Fibroblast of peridontal ligament (primary cell): ENCODE measurements around the gene BEX3.
"Not testable (repeated sequence)": the region's sequence is repeated elsewhere in the genome, so short reads cannot be mapped to it uniquely, and the experiment has no call there.

Experiments
- DNase-seq: peaks from one replicate; pipeline ENCODE4 v3.0.0-alpha.2; 2010; ENCODE audit errors: extremely low read depth

The BEX3 gene

DNA sequence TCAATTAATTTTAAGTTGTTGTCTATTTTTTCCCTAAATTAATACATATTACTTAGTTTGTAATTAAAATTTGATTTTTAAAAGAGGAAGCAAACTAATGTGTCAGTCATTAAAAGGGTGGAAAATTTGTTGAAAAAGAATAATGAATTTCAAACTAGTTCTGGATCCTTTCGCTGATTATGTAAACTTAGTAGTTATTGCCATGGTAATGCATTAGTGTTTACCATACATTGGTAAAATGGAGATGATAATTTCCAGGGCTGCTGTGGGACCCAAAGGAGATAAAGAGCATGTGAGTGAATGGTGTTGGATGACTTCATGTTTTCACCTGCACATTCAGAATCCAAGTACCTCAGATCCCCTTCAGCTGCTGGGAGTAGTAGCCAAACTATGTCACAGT, 6.5 kb downstream of the BEX3 start:
- no peak for DNase-seq

DNA sequence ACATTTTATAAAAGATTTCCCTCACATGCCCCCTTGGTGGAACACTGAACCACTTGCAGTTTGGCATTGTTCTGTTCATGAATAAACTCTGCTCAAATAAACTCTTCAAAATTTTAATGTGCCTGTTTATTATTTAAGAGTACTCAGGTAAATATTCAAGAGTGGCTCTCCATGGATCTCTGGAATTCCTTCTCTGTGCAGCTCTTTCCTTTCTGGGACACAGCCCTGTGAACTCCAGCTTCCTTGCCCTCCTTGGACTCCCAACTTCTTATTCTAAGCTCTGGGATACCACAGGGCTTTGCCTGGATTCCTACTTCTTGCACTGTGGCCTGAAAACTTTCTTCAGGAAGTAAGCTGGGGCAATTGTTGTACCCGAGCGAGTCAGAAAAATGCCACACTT, 8.3 kb downstream of the BEX3 start:
- DNase-seq = no peak

DNA sequence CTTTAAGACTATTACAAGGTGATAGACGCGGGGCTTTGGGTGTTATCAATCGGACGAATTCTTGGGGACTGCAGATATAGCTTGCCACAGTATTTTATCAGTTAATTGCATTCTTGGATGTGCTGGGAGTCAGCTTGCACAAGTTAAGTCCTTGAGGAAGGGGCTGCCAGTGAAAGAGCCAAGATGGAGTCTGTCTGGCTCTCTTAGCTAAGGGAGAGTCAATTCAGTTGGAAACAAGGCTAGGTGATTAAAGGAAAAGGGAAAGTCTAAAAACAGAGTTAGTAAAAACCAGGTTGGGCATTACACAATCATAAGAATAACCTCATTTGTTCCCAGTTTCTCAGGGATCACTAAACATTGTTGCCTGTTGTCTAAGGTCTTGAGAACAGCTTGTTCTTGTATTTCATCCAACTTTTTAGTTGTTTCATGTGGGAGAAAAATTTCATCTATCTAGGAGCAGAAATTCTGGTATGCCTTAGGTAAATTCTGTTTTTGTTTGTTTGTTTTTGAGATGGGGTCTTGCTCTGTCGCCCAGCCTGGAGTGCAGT, 9.0 kb downstream of the BEX3 start:
- DNase-seq = not testable (repeated sequence)

DNA sequence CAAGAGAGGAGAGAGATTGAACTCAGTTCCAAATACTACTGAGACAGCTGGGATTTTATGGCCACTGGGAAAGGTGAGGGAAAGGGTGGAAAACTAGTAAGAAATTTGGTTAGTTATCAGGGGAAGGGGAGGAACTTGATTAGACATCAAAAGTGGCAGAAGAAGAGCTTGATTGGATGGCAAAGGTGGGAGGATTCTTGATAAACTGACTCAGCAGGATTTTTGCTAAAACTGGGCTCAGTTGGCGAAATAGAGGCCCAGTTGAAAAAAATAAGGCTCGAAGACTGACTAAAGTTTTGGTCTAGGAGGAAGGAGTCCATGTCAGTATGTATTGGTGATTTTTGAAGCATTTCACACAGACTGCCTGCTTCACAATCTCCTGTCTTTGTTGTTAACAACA, 10.0 kb downstream of the BEX3 start:
- no peak for DNase-seq

DNA sequence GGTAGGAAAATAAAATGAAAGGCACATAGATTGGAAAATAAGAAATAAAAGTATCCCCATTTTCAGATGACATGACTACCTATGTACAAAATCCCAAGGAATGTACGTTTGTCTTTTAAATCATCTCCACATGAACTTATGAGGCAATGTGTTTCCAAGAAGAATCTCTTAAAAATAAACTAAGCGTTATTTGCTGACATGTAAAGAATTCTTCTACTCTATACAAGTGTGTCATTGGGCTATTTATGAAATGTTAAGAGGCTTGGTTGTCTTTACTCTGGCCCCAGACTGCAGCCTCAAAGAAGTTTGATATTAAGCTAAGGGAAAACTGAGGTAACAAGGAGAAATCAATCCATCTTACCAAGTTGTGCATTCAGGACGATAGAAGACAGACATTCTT, 17.1 kb downstream of the BEX3 start:
- no peak for DNase-seq

DNA sequence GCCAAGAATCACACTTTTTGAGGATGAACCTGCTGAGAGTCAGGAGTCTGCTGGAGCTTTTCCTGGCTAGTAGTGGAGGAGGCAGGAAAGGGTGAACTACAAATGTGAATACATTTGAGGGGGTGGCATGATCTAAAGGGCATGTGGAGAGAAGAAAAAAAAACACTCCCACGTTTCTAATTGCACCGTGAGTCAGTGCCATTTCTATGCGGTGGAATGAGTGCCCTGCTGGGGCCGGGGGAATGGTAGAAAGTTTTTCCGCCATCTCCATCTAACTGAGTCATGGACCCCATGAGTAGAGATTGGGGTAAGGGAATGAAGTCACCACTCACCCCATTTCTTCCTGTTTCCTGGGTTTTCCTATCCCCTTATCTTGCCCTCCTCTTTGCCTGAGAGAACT, 19.8 kb downstream of the BEX3 start:
- DNase-seq = peak; percentile 53

DNA sequence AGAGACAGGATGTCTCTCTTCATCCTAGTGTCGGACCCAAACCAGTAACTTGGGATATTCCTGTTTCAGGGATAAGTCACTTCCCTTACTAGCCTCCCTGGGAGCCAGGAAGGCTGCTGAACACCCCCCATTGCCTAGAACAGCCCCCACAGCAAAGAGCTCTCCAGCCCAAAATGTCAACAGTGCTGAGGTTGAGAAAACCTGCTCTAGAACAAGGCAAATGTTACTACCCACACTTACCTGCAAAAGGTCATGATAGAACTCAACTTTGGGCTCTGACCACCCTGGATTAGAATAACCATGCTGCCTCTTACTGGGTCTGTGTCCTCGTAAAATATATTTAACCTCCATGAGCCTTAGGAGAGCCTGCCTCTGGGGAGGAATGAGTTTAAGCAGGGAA, 20.3 kb downstream of the BEX3 start:
- DNase-seq = no peak

DNA sequence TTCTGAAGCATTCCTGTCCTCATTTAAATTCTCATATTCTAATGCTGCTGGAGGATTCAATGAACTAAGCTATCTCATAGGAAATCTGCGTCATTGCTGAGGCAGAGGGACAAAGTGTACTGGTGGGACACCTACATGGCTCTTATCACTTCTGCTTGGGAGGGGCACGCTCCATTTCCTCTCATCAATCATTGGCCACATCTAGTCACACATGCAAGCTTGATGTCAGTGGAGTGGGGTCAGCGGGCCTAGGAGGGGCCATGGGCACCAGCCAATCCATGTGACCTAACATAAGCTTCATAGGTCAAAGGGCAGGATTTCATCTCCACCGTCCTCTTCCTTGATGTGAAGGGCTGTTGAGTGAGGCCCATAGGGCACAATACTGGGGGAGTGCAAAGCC, 21.4 kb downstream of the BEX3 start:
- DNase-seq = no peak

DNA sequence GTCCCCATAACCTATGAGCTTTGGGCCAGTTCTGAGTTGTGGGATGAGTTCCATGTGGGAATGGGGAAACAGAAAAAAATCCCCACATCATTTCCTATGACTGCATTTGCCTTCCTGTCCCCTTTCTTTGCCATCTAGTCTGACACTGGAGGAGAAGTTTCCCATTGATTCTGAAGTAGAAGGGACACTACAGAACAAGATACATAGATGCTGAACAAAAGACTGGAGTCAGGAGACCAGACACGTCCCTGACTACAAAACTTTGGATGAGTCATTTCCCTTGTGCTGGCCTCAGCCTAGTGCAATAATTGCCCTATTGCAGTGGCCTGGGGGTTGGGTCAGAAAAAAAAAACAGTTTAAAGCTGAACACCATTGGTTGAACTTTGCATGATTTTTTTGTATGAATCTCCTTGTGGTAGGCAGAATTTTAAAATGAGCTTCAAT, 22.1 kb downstream of the BEX3 start:
- DNase-seq = peak; percentile 85

DNA sequence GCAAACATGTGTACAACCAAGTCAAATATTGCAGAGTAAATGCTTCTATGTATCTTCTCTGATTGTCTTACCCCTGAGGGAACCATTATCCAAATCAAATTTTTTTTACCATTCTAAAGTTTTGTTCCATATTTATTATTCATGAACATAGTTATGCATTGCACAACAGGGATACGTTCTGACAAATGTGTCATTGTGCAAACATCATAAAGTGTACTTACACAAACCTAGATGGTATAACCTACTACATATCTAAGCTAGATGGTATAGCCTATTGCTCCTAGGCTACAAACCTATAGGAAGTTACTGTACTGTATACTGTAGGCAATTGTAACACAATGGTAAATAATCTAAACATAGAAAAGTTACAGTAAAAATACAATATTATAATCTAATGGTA, 23.4 kb downstream of the BEX3 start:
- DNase-seq = peak; percentile 9

DNA sequence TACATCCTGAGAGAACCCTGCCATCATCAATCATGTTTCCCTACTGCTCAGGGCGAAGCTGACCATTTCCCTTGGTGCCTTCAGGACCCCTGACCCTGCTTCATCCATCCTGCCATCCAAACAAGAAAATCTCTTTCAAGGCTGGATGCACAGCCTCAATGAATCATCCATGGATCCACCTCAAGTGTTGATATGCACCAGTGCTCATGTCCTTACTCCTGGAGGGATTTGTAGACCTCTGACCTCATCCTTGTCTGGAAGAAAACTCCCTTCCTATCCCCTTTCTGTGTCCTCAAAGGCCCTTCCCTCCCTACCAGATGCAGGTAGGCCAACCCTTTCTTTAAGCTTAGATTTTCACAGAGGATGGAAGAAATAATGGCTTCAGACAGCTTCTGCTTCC, 24.6 kb downstream of the BEX3 start:
- DNase-seq = no peak

DNA sequence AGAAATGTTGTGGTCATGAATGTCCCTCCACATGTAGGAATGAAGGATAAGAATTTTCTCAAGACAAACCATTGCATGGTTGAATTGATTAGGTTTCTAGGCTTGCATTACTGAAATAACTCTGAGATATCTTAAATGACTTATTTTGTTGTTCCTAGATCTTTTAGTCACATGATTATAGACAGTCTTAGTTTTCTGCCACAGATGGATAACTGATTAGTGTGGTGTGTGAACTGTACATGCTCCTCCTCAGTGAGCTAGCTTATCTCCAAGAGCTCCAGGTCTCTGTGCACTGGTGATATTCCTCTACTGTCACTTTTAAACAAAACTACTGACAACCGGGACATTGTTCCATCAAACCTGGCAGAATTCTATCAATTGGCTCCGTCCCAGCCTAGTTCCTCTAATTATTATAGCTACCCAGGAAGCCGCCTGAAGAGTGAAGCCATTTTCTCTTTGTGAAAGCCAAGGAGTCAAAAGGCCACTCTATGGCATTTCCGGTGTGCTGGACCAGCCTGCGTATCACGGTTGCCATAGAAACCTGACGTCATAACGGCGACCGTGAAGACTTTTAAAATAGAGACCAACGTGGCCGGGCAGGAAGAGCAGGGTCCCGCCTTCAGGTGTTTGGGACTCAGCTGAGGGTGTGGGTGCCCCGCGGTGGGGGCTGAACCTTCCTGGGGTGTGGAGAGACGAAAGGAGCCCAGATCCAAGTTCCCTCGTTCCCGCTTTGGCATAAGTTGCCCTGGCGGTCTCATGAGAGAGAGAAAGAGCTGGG, 28.1 kb downstream of the BEX3 start:
- peak; percentile 90 for DNase-seq

DNA sequence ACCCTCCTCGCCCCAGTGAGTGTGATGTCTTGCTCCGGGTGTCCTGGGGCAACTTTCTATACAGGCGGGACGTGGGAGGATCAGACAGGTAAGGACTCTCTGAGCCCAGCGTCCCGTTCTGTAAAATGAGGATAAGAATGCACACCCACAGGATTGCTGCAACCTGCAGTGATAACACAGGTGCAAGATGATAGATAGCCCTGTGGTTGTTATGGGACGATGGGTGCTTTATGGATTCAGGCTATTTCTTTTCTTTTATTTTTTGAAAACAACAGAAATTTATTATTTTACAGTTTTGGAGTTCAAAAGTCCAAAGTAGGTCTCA, 28.6 kb downstream of the BEX3 start:
- no peak for DNase-seq

DNA sequence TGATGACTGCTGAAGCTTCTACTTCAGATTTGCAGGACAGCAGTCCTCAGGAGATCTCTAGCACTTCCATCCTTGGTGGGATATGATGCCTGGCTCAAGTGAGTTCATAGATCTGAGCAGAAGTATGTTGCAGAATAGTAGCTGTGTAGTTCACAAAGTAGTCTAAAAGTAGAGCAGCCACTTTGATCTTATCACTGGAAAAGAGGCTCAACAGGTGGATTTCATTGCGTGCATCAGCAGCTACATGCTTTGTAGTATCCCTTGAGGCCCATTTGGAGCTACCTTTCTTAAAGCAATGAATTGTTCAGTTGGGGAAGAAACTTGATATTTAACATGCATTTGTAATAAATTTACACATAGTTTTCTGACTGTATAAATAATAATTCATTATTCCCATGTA, 29.9 kb downstream of the BEX3 start:
- DNase-seq = no peak

DNA sequence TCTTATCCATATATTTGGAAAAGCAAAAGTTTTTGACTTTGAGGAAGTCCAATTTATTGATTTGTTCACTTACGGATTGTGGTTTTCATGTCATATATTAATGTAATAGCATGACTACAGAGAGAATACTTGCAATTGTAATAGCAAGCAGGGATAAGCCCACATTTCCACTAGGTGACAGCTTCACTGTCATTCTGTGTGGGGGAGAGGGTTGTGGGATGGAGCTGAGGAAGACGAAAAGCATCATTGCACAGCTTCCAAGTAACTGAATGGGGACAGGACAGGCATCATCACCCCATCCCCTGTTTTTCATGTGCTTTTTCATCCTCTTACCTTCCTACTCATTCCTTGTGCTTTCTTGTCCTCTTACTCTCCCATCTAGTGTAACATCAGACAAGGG, 31.4 kb downstream of the BEX3 start:
- no peak for DNase-seq

DNA sequence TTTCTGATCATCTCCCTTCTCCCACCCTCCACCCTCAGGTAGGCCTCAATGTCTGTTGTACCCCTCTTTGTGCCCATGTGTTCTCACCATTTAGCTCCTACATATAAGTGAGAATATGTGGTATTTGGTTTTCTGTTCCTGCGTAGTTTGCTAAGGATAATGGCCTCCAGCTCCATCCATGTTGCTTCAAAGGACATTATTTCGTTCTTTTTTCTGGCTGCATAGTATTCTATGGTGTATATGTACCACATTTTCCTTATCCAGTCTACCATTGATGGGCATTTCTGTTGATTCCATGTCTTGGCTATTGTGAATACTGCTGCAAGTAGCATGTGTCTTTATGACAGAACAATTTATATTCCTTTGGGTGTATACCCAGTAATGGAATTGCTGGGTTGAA, 35.4 kb downstream of the BEX3 start:
- DNase-seq = not testable (repeated sequence)

DNA sequence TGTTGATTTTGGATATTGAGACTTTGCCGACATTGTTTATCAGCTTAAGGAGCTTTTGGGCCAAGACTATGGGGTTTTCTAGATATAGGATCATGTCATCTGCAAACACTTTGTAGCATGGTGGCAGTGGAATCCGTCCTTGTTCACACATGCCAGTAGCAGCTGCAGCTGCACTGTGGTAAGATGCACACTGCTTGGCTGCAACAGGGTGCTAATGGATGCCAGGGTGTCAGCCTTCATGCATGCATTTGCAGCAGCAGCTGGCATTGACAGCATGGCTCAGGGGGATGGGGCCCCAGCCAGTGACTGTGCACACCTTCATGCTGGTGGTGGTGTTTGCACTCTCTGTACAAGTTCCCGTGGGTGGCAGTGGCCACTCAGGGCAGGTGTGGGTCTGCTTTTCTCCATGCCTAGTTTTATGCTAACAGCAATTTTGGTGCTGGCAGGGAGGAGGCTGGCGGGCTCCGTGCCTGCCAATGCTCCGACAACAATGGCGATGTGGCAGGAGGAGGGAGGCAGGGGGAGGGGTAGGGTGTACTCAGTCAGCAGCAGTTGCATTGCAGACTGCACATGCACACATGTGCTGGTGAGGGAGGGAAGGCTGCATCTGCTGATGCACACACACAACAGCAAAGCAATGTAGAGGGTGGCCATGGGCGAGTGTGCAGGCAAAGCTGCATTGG, 37.5 kb downstream of the BEX3 start:
- DNase-seq = no peak

DNA sequence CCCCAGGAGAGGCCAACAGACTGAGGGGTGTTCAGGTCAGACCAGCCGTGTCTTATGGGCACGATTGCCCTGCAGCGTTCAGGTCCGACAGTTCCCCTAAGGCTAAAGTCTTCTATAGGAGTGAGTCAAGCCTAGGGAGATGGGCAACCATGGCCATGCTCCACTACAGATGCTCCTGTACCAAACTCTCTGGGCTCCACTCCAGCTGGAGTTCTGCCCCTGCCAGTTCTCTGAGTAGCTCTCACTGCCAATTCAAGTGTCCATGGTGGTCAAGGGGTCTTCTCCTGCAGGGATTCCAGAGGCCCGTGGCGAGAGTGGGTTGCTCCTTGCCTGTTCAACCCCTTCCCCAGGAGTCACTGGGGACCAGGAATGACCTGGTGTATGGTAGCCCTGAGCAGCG, 38.2 kb downstream of the BEX3 start:
- no peak for DNase-seq

DNA sequence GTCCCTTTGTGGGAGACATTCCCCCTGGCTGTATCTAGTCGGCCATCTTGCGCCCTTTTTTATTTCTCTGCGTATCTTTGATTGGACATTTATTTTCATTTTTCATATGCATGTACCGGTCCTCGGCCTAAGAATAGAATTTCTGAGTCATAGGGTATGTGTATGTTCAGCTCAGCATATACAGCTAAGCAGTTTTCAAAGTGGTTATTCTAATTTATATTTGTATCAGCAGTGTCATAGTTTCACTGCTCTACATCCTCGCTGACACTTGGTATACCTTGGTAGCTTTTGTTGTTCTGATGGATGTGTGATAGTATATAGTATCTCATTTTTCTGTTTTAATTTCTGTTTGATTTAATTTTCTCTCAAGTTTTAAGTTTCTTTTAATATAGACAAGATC, 38.7 kb downstream of the BEX3 start:
- no peak for DNase-seq

DNA sequence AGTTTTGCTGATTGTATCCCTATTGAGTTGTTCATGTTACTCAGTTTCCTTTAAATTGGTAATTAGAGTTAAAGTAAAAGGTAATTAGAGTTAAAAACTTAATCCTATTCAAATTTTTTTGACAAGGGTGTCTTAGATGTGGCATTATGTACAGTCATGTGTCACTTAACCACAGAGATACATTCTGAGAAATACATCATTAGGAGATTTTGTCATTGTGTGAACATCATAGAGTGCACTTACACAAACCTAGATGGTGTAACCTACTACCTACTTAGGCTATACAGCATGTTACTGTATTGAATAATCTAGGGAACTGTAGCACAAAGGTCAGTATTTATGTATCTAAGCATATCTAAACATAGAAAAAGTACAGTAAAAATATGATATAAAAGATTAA, 39.2 kb downstream of the BEX3 start:
- DNase-seq = no peak

DNA sequence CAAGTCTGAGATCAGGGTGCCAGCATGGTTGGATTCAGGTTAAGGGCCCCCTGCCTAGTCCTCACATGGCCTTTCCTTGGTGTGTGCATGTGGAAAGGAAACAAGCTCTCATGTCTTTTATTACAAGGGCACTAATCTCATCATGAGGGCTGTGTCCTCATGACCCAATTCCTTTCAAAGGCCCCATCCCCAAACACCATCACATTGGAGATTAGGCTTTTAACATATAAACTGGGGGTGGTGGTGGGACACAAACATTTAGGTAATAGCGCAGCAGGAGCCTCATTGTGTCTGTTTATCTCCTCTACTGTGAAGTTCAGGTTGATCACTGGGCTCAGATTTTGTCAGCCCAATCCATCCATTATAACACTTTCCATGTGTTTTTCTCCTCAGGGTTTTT, 41.0 kb downstream of the BEX3 start:
- no peak for DNase-seq

DNA sequence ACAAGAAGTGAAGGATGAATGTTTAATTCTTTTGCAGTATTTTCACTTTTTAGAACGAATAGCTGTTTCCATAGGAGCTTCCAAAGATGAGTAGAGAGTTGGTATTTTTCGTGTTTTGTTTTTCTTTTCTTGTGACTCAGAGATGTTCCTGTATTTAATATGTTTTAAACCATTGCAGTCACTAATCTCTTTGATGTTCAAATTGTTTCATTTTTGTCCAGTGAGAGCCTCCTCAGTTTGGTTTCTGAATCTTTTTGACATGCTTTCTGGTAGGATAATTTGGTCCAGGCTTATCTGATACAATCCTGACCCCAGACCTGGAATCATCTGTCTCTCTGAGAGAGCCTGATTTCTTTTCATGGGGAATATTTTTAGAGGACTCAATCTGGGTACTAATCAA, 41.6 kb downstream of the BEX3 start:
- peak; percentile 25 for DNase-seq

DNA sequence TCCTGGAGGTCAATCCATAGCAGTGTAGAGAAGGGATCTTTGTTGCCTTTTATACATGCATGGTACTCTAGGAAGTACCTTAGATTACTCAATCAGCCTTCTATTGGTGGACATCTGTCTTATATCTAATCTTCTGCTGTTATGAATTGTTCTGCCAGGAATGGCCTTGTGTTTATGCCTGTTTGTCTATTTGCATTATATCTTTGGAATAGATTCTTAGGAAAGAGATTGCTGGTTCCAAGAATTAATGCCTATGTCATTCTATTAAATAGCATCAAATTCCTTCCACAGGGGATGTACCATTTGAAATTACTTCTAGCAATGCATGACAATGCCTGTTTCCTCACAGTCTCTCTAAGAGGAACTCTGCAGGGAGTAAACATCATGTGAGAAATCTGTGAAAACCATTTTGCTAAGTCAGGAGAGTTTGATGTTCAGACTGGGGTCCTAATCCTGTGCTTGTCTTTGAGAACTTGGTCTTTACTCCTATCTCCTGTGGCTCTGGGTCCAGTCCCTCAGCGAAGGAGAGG, 42.5 kb downstream of the BEX3 start:
- DNase-seq = peak; percentile 68
